Skeletal muscle cell (primary cell): Measurements from ENCODE around the gene LRTM2.
A peak's percentile ranks its signal among the peaks of the same experiment; 100 is the strongest.

Experiments
- DNase-seq: peaks from one replicate; pipeline ENCODE4 v3.0.0-alpha.2; 2010; ENCODE audit warnings: low read depth
- H3K4me3 ChIP-seq: 2 replicates; pipeline ENCODE4 v1.5.1; 2011; ENCODE audit warnings: low read depth, mild to moderate bottlenecking, control low read depth, low read length, moderate library complexity

The LRTM2 gene

GRCh38 chr12:1852076-1852475 lies 31.7 kb downstream of the LRTM2 start:
- no peak overlapping the region for H3K4me3 ChIP-seq
- no peak for DNase-seq

GRCh38 chr12:1853716-1854115 lies 33.4 kb downstream of the LRTM2 start:
- H3K4me3 ChIP-seq: no peak overlapping the region
- no peak for DNase-seq

- DNase-seq: peak; percentile 2
- H3K4me3 ChIP-seq: no peak overlapping the region
Observed at GRCh38 chr12:1855241-1855640, 34.9 kb downstream of the LRTM2 start.

GRCh38 chr12:1857086-1857485 lies 36.7 kb downstream of the LRTM2 start:
- no peak for DNase-seq
- H3K4me3 ChIP-seq: no peak overlapping the region

- no peak overlapping the region for H3K4me3 ChIP-seq
- DNase-seq: no peak
Observed at GRCh38 chr12:1857821-1858220, 37.5 kb downstream of the LRTM2 start.

- H3K4me3 ChIP-seq: no peak overlapping the region
- no peak for DNase-seq
Observed at GRCh38 chr12:1858456-1858855, 38.1 kb downstream of the LRTM2 start.

GRCh38 chr12:1859643-1860042 lies 39.3 kb downstream of the LRTM2 start:
- DNase-seq: no peak
- no peak overlapping the region for H3K4me3 ChIP-seq

- H3K4me3 ChIP-seq: no peak overlapping the region
- DNase-seq: no peak
Observed at GRCh38 chr12:1862973-1863372, 42.6 kb downstream of the LRTM2 start.

- DNase-seq: no peak
- H3K4me3 ChIP-seq: no peak overlapping the region
Observed at GRCh38 chr12:1863823-1864222, 43.5 kb downstream of the LRTM2 start.

GRCh38 chr12:1864456-1864855 lies 44.1 kb downstream of the LRTM2 start:
- no peak for DNase-seq
- H3K4me3 ChIP-seq: no peak overlapping the region

GRCh38 chr12:1864867-1865266 lies 44.5 kb downstream of the LRTM2 start:
- H3K4me3 ChIP-seq: no peak overlapping the region
- DNase-seq: no peak

- DNase-seq: no peak
- H3K4me3 ChIP-seq: no peak overlapping the region
Observed at GRCh38 chr12:1865284-1865866, 45.0 kb downstream of the LRTM2 start.

GRCh38 chr12:1869145-1869544 lies 48.8 kb downstream of the LRTM2 start:
- DNase-seq: no peak
- no peak overlapping the region for H3K4me3 ChIP-seq

GRCh38 chr12:1870086-1870485 lies 49.7 kb downstream of the LRTM2 start:
- H3K4me3 ChIP-seq: no peak overlapping the region
- no peak for DNase-seq

- H3K4me3 ChIP-seq: no peak overlapping the region
- no peak for DNase-seq
Observed at GRCh38 chr12:1870998-1871917, 50.9 kb downstream of the LRTM2 start.

GRCh38 chr12:1872001-1872400 lies 51.6 kb downstream of the LRTM2 start:
- no peak for DNase-seq
- no peak overlapping the region for H3K4me3 ChIP-seq

GRCh38 chr12:1872448-1872847 lies 52.1 kb downstream of the LRTM2 start:
- DNase-seq: no peak
- H3K4me3 ChIP-seq: no peak overlapping the region

GRCh38 chr12:1873531-1874510 lies 53.5 kb downstream of the LRTM2 start:
- no peak for DNase-seq

GRCh38 chr12:1875608-1876007 lies 55.2 kb downstream of the LRTM2 start:
- H3K4me3 ChIP-seq: no peak overlapping the region
- DNase-seq: no peak

More at GRCh38 chr12:1873531-1874510, 53.5 kb downstream of the LRTM2 start:
- no peak overlapping the region for H3K4me3 ChIP-seq

GRCh38 chr12:1876086-1876485 lies 55.7 kb downstream of the LRTM2 start:
- no peak for DNase-seq
- no peak overlapping the region for H3K4me3 ChIP-seq
